HepG2 (cell line): Measurements from ENCODE around the gene FAM177B. TPM values are rescaled to one million over a fixed set of nuclear protein-coding genes. Genes with fewer than 3 reads are reported as not detected.

ENCODE experiments used
- ATAC-seq: fragments of 200-7000 bp; cut with Tn5 transposase; 3 replicates; pipeline ENCODE4 v1.9.1; 2020; ENCODE audit warnings: mild to moderate bottlenecking, moderate library complexity
- BruUV-seq: library from RNA; stranded (reverse); fragments of 400-500 nt; replicated peaks from 2 replicates; lab custom pipeline; 2021; lab: Mats Ljungman, UMichigan
- CTCF ChIA-PET: fragments of 300-600 bp; formaldehyde crosslinking; extraction: SDS; loops from one replicate; lab custom pipeline; 2021; ENCODE audit warnings: low total read pairs, inconsistent platforms, low intra/inter-chr PET ratio; lab: Yijun Ruan, JAX
- POLR2A ChIA-PET: fragments of 350-600 bp; sonication (Branson Sonifier 250); formaldehyde crosslinking; loops from one replicate; lab custom pipeline; 2020; ENCODE audit warnings: antibody characterized with exemption, inconsistent platforms; lab: Yijun Ruan, JAX
- DNase-seq: peaks from one replicate; pipeline ENCODE4 v3.0.0-alpha.2; 2015; ENCODE audit warnings: low spot score
- FAIRE-seq: peaks from 3 replicates; lab custom pipeline; 2011; peaks lifted over from hg19 to GRCh38; lab: Jason Lieb, UNC
- H2AFZ ChIP-seq: one replicate; pipeline ENCODE4 v1.6.1; 2011; ENCODE audit warnings: low read length, inconsistent platforms
- H3K27ac ChIP-seq: fragments of 300-600 bp; 3 replicates; pipeline ENCODE4 v1.8.0; 2011; ENCODE audit warnings: mixed run types, mild to moderate bottlenecking, mixed read lengths, low read length, inconsistent platforms; ENCODE audit not compliant: insufficient read depth; ENCODE audit errors: extremely low read length
- H3K27me3 ChIP-seq, 2 experiments: fragments of 200-600 bp in 1 of 2; 2 replicates in 1 of 2; 3 replicates in 1 of 2; pipeline versions ENCODE4 v1.6.0 to v1.8.0; 2011; ENCODE audit warnings: low read length in 2 of 2, mild to moderate bottlenecking in 2 of 2, moderate library complexity in 2 of 2, inconsistent platforms in 1 of 2; ENCODE audit not compliant: insufficient read depth in 2 of 2, control insufficient read depth in 1 of 2
- H3K36me3 ChIP-seq, 2 experiments: fragments of 200-600 bp in 1 of 2; replicated peaks in 1 of 2; 2 replicates in 1 of 2; 3 replicates in 1 of 2; pipeline versions ENCODE4 v1.5.1 to v1.8.0; 2011; ENCODE audit warnings: low read length in 2 of 2, inconsistent platforms in 1 of 2; ENCODE audit not compliant: insufficient read depth in 2 of 2, control insufficient read depth in 1 of 2
- H3K4me1 ChIP-seq: 2 replicates; pipeline ENCODE4 v1.5.1; 2012; ENCODE audit warnings: low read length, inconsistent platforms; ENCODE audit not compliant: insufficient read depth
- H3K4me2 ChIP-seq: 2 replicates; pipeline ENCODE4 v1.6.0; 2011; ENCODE audit warnings: low read depth, low read length, inconsistent platforms
- H3K4me3 ChIP-seq, 3 experiments: fragments of 200-600 bp in 1 of 3; sonication (generic), shearing (Covaris generic) in 1 of 3; replicated peaks in 1 of 3; 2 replicates each; pipeline ENCODE4 v1.5.1; 2011 to 2016; ENCODE audit warnings: low read length in 3 of 3, inconsistent platforms in 2 of 3, low read depth in 2 of 3, mild to moderate bottlenecking in 2 of 3, control low read depth in 1 of 3, mixed read lengths in 1 of 3; ENCODE audit not compliant: insufficient read depth in 1 of 3
- H3K79me2 ChIP-seq: one replicate; pipeline ENCODE4 v1.6.1; 2011; ENCODE audit warnings: low read length, inconsistent platforms; ENCODE audit not compliant: insufficient read depth
- H3K9ac ChIP-seq: 2 replicates; pipeline ENCODE4 v1.6.0; 2011; ENCODE audit warnings: mild to moderate bottlenecking, low read depth, low read length, inconsistent platforms; ENCODE audit not compliant: insufficient read depth
- H3K9me3 ChIP-seq: 2 replicates; pipeline ENCODE4 v1.5.1; 2012; ENCODE audit warnings: mild to moderate bottlenecking, low read length
- H4K20me1 ChIP-seq: 2 replicates; pipeline ENCODE4 v1.6.0; 2011; ENCODE audit warnings: inconsistent platforms, mild to moderate bottlenecking, low read length, moderate library complexity; ENCODE audit not compliant: insufficient read depth
- CHD2 ChIP-seq: IDR thresholded peaks from 2 replicates; pipeline ENCODE4 v1.6.1; 2011; ENCODE audit warnings: low read depth, low read length, improper control_type of control experiment
- FOSL1 ChIP-seq: sonication (generic); formaldehyde crosslinking; IDR thresholded peaks from 2 replicates; pipeline ENCODE4 v1.9.0; 2021; ENCODE audit warnings: missing genetic modification reagents, borderline replicate concordance
- KDM5B ChIP-seq: sonication (generic); formaldehyde crosslinking; IDR thresholded peaks from 2 replicates; pipeline ENCODE4 v1.4.0; 2020; ENCODE audit warnings: missing genetic modification reagents, mild to moderate bottlenecking, borderline replicate concordance
- MAFF ChIP-seq: IDR thresholded peaks from 2 replicates; pipeline ENCODE4 v1.6.1; 2011; ENCODE audit warnings: low read depth, low read length, improper control_type of control experiment
- MAFK ChIP-seq, 2 experiments: IDR thresholded peaks in 1 of 2; conservative IDR thresholded peaks in 1 of 2; 2 replicates each; pipeline ENCODE4 v1.6.1; 2011; ENCODE audit warnings: improper control_type of control experiment in 2 of 2, low read length in 2 of 2
- MTA1 ChIP-seq: sonication (generic); formaldehyde crosslinking; IDR thresholded peaks from 2 replicates; pipeline ENCODE4 v1.4.0; 2020; ENCODE audit warnings: missing genetic modification reagents, mild to moderate bottlenecking, borderline replicate concordance
- NR2F2 ChIP-seq: IDR thresholded peaks from 2 replicates; pipeline ENCODE4 v1.6.1; 2012; ENCODE audit warnings: low read depth, inconsistent platforms, borderline replicate concordance
- RFX3 ChIP-seq: IDR thresholded peaks from 2 replicates; pipeline ENCODE4 v1.6.1; 2016; ENCODE audit warnings: missing biosample characterization, missing genetic modification reagents
- SIX1 ChIP-seq: sonication (generic); formaldehyde crosslinking; IDR thresholded peaks from 2 replicates; pipeline ENCODE4 v1.4.0; 2020; ENCODE audit warnings: missing genetic modification reagents, borderline replicate concordance
- XBP1 ChIP-seq: sonication (generic); formaldehyde crosslinking; IDR thresholded peaks from 2 replicates; pipeline ENCODE4 v1.5.0; 2020; ENCODE audit warnings: missing genetic modification reagents
- ZBTB20 ChIP-seq: sonication (generic); formaldehyde crosslinking; IDR thresholded peaks from 2 replicates; pipeline ENCODE4 v1.8.1; 2023; ENCODE audit warnings: missing genetic modification reagents, low read depth, mild to moderate bottlenecking, borderline replicate concordance
- ZBTB8A ChIP-seq: sonication (generic); formaldehyde crosslinking; IDR thresholded peaks from 2 replicates; pipeline ENCODE4 v1.4.0; 2020; ENCODE audit warnings: mild to moderate bottlenecking, low read depth, missing genetic modification reagents, borderline replicate concordance
- ZNF761 ChIP-seq: sonication (generic); formaldehyde crosslinking; conservative IDR thresholded peaks from 2 replicates; pipeline ENCODE4 v1.4.0; 2020; ENCODE audit warnings: mild to moderate bottlenecking, missing genetic modification reagents
- ZNF782 ChIP-seq: sonication (generic); formaldehyde crosslinking; IDR thresholded peaks from 2 replicates; pipeline ENCODE4 v1.4.0; 2020; ENCODE audit warnings: missing genetic modification reagents, mild to moderate bottlenecking, borderline replicate concordance
- WGBS: methylation state at CpG from one replicate; pipeline ENCODE4 v1.1.6; 2017; ENCODE audit warnings: low lambda C conversion rate; 5-methylcytosine and 5-hydroxymethylcytosine counted together
- in situ Hi-C: cut with HindIII; loops from 2 replicates; pipeline ENCODE4 v1.10.0; 2017; ENCODE audit warnings: low pct_unique_long_range_greater_than_20kb; ENCODE audit not compliant: extremely low pct_ligation_motif_present
- intact Hi-C: fragments of 100-400 bp; cut with micrococcal nuclease; formaldehyde crosslinking; loops from one replicate; pipeline ENCODE4 v1.10.0; 2022; ENCODE audit not compliant: unreplicated experiment
- polyA plus RNA-seq, 8 experiments: library from polyadenylated mRNA; depleted of rRNA in 3 of 8; stranded (reverse) in 7 of 8; unstranded in 1 of 8; fragments of >200 nt; fragmentation: Illumina TruSeq in 4 of 8; extraction: Trizol in 4 of 8; gene quantifications; 2 replicates each; pipeline versions ENCODE4 v1.2.1 to v1.2.3, GENCODE V29; 2011 to 2016; ENCODE audit warnings: low read depth in 4 of 8, missing spikeins in 1 of 8, mixed read lengths in 1 of 8; ENCODE audit not compliant: insufficient read depth in 1 of 8
- total RNA-seq, 5 experiments: library from RNA; depleted of rRNA; stranded (reverse); fragments of >200 nt; fragmentation: Illumina TruSeq; extraction: Trizol; gene quantifications; 2 replicates each; pipeline ENCODE4 v1.2.3, GENCODE V29; 2016; ENCODE audit warnings: low read depth in 1 of 5
- TF ChIP-seq, protein P1 (sequence below): sonication (generic); formaldehyde crosslinking; IDR thresholded peaks from 2 replicates; pipeline ENCODE4 v1.9.0; 2022; ENCODE audit warnings: missing genetic modification reagents, mild to moderate bottlenecking, borderline replicate concordance
- TF ChIP-seq, protein P2 (sequence below): sonication (generic); formaldehyde crosslinking; IDR thresholded peaks from 2 replicates; pipeline ENCODE4 v1.5.1; 2020; ENCODE audit warnings: missing genetic modification reagents, mild to moderate bottlenecking, borderline replicate concordance

Gene FAM177B
- total and polyA plus RNA-seq, 2 of the 13 experiments (the other 11 are each of a cell fraction or from before 2014, with no cell fraction given) = 0.05 TPM; not detected in 1

GRCh38 chr1:222785529-222785928 lies 48.5 kb downstream of the FAM177B start:
- Histone ChIP-seq H3K9me3 (no peaks in the 10 kb centered on the region), H3K79me2 (no peaks in the 10 kb centered on the region), H3K4me1 (no peaks in the 10 kb centered on the region), H3K36me3 (no peaks in the 10 kb centered on the region), H3K27me3 (no peaks in the 10 kb centered on the region; a peak in 1 of 5 replicates), H4K20me1 (no peaks in the 10 kb centered on the region), H3K27ac (no peak overlapping the region), H2AFZ (no peak overlapping the region), H3K9ac (no peak overlapping the region), H3K4me2 (no peak overlapping the region), H3K4me3 (no peak overlapping the region)
- BruUV-seq = no TSS peak
- 68% methylated on average over 2 of the region's 2 CpGs for WGBS
- no peak for DNase-seq
- ChIA-PET POLR2A (no interaction called here), CTCF (no interaction called here)
- FAIRE-seq = no peak
- in situ Hi-C loops = no loop called here
- no peak for ATAC-seq
- no peak for TF ChIP-seq ZNF761 (CRISPR knock-in tag)
- no peak for TF ChIP-seq FOSL1 (CRISPR knock-in tag)
- no peak for TF ChIP-seq NR2F2
- TF ChIP-seq MTA1 (CRISPR knock-in tag) = no peak
- no peak for TF ChIP-seq RFX3
- TF ChIP-seq MAFF = 0 out of 2 replicates have a peak, but pooled peaks have one; percentile 10
- no peak for TF ChIP-seq ZBTB20 (CRISPR knock-in tag)
- TF ChIP-seq MAFK (conservative IDR thresholded peaks at IDR 0.05 in 1 of 2, IDR thresholded peaks at IDR 0.05 in 1 of 2; ENCODE audit: low read length in 2 of 2) = peak in 1 of 2 experiments; percentile 39; a peak in 2 of 4 replicates
- TF ChIP-seq ZBTB8A = no peak
- TF ChIP-seq CHD2 = no peak
- no peak for TF ChIP-seq SIX1 (CRISPR knock-in tag)
- TF ChIP-seq, protein P1, sequence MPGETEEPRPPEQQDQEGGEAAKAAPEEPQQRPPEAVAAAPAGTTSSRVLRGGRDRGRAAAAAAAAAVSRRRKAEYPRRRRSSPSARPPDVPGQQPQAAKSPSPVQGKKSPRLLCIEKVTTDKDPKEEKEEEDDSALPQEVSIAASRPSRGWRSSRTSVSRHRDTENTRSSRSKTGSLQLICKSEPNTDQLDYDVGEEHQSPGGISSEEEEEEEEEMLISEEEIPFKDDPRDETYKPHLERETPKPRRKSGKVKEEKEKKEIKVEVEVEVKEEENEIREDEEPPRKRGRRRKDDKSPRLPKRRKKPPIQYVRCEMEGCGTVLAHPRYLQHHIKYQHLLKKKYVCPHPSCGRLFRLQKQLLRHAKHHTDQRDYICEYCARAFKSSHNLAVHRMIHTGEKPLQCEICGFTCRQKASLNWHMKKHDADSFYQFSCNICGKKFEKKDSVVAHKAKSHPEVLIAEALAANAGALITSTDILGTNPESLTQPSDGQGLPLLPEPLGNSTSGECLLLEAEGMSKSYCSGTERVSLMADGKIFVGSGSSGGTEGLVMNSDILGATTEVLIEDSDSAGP (CRISPR knock-in tag) = no peak
- no peak for TF ChIP-seq XBP1 (CRISPR knock-in tag)
- TF ChIP-seq, protein P2, sequence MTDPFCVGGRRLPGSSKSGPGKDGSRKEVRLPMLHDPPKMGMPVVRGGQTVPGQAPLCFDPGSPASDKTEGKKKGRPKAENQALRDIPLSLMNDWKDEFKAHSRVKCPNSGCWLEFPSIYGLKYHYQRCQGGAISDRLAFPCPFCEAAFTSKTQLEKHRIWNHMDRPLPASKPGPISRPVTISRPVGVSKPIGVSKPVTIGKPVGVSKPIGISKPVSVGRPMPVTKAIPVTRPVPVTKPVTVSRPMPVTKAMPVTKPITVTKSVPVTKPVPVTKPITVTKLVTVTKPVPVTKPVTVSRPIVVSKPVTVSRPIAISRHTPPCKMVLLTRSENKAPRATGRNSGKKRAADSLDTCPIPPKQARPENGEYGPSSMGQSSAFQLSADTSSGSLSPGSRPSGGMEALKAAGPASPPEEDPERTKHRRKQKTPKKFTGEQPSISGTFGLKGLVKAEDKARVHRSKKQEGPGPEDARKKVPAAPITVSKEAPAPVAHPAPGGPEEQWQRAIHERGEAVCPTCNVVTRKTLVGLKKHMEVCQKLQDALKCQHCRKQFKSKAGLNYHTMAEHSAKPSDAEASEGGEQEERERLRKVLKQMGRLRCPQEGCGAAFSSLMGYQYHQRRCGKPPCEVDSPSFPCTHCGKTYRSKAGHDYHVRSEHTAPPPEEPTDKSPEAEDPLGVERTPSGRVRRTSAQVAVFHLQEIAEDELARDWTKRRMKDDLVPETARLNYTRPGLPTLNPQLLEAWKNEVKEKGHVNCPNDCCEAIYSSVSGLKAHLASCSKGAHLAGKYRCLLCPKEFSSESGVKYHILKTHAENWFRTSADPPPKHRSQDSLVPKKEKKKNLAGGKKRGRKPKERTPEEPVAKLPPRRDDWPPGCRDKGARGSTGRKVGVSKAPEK (CRISPR knock-in tag) = no peak
- no peak for TF ChIP-seq ZNF782 (CRISPR knock-in tag)
- TF ChIP-seq KDM5B (CRISPR knock-in tag) = no peak
- intact Hi-C loops = no loop called here
